Activated CD8-positive, alpha-beta memory T cell treated with anti-CD3 and anti-CD28 coated beads, Interleukin-2, amount 50 U/mL, for 24 hours (primary cell): Measurements from ENCODE around the gene CPNE5.

Experiments
- DNase-seq: peaks from one replicate; pipeline ENCODE4 v3.0.0-alpha.2; 2020; ENCODE audit errors: extremely low read depth

Gene CPNE5

DNA sequence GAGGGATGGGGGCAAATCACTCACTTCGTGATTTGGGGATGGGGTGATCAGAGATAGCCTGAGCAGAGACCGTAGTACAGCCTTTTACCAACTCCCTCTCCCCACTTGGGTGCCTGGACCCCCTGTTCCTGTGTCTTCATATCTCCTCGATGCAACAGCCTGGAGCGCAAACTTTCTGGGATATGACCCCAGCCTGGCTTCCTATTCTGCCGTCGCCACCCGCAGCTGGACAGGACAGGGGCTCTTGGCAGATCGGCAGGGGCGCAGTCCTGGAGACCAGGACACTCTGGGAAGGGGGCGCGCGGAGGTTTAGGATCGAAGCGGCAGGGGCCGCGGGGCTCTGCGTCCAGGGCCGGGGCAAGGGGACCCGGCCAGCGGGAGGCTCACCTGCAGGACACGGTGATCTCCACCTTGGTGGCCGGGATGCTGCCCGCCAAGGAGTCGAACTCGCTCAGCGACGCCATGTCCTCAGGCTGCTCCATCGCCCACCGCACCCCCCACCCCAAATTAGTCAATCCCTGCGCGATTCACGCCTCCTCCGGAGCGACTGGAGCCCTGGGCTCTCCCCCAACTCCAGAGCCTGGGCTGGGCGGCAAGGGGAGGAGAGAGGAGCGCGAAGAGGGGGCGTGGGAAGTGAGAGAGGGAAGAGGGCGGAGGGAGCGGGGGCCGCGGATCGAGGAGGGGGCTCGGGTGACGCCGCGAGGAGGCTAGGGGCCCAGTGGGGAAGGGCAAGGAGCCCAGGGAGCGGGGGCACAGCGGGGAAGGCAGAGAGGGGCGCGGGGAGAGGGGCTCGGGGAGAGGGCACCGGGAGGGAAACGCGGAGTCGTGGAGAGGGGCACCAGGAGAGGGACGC, at the start of gene CPNE5:
TSS of gene CPNE5 (minus strand) at position 549 of the 853 bp plus-strand sequence. CDS start at position 482, 67 bp downstream.
- DNase-seq: no peak

DNA sequence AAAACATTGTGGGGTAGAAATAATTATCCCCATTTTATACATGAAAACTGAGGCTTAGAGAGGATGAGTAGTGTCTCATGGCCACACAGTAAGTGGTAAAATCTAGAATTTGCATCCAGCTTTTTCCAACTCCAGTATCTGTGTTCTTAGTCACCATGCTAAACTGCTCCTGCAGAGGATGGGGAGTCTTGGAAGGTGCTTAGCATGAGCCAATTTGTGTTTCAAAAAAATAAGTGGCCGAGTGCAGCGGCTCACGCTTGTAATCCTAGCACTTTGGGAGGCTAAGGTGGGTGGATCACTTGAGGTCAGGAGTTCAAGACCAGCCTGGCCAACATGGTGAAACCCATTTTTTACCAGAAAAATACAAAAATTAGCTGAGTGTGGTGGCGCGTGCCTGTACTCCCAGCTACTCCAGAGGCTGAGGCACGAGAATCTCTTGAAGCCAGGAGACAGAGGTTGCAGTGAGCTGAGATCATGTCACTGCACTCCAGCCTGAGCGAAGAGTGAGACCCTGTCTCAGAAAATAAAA, 48.9 kb upstream of the CPNE5 start:
- DNase-seq: no peak

DNA sequence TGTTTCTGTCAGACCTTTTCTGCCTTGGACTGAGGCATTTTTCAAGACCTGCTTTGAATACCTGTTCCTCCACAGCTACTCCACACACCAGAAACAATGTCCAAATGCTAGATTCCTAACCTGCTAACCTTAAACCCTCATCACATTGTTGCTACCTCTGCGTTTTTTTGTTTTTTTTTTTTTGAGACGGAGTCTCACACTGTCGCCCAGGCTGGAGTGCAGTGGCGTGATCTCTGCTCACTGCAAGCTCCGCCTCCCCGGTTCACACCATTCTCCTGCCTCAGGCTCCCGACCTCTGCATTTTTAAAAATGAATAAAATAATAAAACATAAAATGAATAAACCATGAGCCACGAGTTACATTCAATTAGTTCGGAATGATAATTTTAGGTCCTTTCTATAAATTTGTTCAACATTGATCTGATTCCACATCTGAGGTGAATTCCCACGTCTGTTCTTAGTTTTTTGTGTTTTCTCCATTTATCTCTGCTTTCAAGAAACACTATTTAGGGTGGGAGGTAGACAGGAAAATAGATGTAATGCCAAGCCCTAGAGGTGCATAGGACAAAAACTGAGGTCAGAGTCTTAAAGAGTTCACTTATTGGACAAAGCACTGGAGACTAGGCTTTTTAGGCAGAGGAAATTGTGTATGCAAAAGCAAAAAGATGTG, 47.8 kb upstream of the CPNE5 start:
- no peak for DNase-seq

DNA sequence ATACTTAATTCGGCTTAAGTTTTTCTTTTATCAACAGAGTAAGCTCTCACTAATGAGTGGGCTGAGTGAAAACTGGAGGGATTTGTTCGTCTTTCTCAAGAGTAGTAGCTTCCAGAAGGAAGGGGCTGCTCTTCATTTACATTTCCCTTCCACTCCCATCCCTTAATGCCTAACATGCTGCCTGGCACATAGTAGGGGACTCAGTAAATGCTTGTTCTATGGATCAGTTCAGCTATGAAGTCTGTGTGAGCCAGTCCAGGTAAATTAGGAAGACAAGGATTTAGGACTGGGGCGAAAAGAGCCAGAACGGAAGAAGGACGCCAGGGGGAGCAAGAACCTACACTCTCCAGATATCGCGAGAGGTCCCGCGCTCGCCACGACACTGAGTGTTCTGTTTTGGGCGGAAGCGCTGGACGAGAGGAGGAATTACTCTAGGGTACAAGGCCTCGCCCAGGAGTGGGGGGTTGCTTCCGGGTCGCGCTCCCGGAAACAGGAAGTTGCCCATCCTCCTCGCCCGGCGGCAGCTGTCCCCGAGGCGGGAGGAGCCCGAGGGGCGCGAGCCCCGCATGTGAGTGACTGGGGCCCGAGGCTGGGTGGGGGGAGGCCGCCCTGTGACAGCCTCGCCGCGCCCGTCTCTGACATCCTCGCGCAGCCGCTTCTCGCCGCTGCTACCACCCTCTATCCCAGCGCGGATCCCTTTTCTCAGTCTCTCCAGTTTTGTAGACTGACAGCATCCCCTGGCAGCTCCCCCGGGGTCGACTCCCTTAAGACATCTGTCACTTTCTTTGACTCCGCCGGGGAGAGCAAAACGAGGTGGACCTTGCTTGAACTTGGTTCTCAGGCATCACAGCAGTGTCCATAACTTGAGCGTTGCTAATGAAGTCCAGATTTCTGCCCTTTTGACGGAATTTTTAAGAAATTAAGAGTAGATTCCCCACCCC, 46.5 kb upstream of the CPNE5 start, which contains the start of gene C6orf89:
TSS of gene C6orf89 (plus strand) at position 492 of the 941 bp plus-strand sequence. CDS start 13,493 bp downstream, outside the sequence.
- peak; percentile 94 for DNase-seq

DNA sequence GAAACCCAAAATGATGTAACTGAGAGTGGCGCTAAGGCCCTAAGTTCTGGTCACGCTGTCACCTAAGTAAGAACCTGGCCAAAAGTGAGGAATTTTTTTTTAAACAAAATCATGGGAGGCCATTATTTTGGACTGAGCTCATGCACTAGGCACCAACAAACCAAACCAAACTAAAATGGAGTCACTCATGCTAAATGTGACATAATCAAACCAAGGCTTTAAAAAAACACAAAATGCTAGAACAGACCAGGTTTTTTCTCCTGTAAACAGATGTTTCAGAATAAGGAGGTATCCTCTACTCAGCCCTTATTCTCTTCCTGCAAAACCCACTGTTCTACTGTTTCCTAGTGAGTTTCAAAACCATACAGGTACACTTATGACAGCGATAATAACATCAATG, 45.4 kb upstream of the CPNE5 start:
- no peak for DNase-seq

DNA sequence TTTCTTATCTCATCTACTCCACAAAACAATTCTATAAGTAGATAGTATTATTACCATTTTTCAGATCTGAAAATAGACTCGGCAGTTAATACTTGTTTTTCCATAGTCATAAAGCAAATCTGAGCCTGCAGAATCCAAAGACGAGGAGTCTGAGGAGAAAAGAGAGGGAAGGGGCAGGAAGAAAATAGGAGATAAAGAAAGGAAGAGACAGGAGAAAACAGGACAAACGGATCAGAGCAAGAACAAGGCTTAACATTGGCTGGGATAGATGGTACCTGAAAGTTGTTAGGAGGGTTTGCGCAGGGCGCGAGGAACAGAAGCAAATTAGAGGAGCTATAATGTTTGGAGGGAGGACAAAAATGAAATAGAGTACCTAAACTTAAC, 36.0 kb upstream of the CPNE5 start:
- no peak for DNase-seq

DNA sequence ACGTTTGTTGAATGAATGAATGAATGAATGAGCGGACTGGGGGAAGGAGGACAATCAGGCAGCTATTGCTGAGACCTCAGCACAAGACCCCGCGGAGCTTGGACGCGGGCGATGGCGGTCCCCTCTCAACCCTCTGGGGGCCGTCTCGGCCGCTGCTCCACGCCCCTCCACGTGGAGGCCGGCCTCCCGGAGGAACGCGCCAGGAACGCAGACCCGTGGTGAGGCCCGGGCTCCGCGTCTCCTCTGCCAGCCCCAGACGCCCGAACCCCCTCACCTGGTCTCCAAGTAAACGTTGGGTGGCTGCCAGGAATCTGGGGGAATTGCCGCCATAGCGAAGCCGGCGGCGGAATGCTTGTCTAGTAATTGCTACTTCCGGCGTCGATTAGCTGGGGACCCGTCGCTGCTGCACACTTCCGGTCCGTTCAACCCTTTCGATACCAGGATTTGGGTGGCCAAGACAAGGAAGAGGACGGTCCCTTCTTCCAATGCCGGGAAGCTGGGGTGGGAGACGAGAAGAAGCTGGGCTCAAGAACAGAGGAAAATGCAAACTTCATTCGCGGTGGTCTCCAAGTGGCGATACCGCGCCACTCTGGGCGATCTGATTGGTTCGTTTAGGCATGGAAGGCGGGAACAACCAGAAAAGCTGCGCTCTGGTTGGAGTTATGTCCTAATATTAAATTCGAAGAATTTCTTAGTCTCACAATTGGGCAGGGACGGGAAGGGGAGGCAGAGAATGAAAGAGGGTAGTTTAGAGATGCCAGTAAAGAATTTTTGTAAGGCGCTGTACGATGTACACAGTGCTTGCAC, 35.4 kb upstream of the CPNE5 start, which contains the start of gene PPIL1:
TSS of gene PPIL1 (minus strand) at position 361 of the 807 bp plus-strand sequence. CDS start at position 330, 31 bp downstream.
- peak; percentile 49 for DNase-seq

DNA sequence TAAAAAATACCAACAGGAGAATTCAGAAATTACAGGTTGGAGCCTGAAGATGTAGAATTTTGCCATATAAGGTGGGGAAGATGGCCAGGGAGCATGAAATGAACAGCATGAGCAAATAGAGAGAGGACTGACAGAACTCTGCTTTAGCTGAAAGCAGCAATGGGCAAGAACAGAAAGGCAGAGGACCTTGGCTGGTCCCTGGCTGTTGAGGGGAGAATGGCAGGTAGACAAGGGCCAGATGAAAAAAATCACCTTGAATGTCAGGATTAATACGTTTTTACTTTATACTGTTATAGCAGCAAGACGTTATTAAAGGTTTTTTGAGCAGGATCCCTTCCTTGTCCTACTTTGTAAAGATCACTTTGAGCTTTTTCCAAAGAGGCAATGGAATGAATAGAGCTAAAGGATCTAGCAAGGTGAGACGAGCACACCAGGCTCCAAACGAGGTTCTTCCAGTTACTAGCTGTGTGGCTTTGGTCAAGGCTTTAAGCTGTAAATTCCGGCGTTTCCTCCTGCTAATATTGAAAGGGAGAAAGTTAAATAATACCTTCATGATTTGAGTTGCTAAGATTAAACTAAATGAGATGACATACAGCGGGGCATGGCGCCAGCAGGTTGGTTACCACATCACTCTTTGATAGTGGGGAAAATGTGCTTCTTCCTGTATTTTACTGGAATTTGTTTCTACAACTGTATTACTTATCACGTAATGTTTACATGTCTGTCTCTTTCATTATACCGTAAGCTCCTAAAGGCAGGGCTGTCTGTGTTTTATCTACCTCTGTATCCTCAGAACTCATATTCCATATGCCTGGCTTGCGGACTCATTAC, 34.6 kb upstream of the CPNE5 start:
- no peak for DNase-seq

DNA sequence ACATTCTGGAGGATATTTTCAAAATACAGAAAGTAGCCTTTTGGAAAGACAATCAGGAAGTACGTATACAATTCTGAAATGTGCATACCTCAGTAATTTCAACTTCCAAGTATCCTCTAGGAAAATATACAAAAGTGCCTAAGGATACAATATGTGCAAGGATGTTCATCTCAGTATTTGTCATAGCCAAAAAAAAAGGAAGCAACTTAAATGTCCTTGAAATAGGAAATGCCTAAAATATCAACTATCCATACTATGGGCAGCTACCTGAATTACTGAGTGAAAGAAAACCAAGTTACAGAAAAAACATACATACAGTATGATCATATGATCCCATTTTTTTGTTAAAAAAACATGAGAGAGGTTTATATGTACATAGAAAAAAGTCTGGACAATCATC, 33.9 kb upstream of the CPNE5 start:
- no peak for DNase-seq

DNA sequence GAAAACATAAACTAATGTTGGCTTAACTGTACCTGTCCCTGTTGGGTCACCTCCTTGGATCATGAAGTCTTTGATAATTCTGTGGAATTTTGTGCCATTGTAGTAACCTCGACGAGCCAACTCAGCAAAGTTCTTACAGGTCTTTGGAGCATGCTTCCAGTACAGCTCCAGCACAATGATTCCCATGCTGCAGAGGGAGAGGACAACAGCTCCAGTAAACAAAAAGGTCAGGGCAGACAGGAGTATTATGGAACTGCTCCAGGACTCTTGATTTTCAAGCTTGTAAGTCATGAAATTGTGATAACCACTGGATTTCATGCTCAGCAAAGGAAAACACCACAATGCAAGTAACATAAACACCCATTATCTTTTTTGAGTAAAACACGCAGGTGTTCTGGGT, 32.4 kb upstream of the CPNE5 start:
- no peak for DNase-seq

DNA sequence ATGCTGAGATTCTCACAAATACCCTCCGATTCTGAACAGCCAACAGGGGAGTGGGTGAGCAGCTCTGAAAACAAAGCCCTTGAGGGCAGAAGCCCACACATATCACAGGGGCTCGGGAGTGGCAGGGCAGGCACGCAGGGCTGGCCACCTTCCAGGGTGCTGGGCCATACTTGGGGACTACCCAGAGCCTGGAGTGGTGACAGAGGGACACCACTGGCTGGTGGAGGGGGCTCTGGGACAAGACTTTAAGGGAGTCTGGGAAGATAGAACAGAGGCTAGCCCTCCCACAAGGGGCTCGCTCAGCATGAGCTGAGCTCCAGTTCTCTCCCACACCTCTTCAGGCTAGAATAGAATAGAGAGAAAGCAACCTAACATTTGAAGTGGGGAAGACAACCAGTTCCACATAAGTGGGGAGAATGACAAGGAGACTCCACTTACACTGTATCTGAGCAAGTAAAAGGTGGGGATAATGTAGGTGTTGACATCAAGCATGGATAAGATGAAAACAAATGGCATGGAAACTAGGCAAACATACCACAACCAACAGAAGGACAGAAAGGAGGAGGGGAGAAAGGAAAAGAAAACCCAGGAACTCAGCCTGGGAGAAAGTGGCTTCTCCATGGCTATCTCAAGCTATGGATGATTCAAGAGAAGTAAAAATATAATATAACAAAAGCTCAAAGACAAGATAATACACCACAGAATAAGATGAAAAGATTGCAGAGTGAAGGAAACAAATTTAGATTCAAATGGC, 28.4 kb upstream of the CPNE5 start:
- DNase-seq: no peak

DNA sequence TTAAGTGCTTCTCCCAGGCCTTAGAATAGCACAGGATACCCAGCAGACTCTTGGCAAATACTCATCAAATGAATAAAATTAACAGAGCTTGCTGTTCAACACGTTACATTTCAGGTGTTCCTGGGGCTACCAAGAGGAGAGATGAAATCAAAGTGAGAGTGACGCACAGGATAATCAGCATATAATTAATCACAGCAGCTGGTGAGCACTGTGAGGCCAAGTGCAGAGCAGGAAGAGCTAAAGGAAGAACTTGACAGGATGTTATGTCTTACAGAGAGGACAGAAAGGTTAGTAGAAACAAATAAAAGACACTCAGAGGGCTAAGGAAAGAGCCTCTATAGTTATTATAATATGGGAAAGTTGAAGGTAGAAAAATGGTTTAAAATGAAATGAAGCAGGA, 26.6 kb upstream of the CPNE5 start:
- DNase-seq: no peak

DNA sequence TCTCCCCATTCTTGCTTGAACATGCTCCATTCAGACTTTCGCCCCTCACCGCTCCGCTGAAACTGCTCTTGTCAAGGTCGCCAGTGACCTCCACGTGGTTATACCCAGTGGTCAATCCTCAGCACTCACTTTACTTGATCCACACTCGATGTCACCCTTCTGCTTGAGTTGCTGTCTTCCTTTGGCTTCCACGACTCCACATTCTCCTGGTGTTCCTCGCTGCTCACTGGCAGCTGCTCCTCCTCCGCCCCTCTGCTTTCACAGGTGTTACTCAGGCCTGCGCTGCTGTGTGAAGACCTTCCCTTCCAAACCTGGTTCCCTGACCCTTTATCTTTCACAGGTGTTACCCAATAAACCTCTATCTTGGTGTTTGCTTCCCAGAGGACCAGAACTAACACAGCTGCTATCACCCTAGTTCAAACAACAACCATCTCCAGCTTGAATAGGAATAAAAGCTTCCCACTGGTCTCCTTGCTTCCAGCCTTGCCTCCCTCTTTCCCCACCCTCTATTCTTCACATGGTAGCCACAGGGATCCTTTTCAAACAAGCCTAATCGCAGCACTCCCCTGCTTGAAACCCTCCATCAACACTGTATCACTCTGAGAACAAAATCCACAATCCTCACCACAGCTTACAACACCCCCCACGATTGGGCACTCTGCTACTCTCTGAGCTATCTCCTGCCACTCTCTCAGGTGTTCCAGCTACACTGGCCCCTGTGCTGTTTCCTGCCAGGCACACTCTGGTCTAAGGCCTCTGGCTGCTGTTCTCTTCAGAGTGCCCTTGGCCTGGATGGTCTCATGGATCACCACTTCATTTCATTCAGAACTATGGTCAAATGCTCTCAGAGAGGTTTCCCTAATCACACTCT, 24.7 kb upstream of the CPNE5 start:
- no peak for DNase-seq

DNA sequence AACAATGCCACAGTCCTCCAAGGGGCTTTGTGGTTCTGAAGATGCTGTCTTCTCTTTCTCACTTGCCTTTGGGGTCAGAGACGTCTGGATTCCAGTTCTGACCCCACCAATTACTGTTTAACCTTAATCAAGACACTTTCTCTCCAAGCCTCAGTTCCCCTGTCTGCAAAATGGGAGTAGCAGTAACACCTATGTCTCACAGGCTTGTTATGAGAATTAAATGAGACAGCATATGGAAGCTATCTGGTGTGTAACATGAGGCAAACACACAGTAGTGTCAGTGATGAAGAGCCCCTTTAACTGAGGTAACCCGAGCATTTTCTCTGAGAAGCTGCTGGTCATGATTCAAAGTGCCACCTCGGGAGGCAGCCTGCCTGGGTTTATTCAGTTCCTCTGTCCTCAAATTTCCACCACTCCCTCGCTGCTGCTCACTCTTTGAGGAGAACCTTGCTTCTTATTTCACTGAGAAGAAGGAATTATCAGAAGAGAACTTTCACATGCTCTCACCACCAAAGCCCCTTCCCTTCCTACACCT, 23.7 kb upstream of the CPNE5 start:
- no peak for DNase-seq

DNA sequence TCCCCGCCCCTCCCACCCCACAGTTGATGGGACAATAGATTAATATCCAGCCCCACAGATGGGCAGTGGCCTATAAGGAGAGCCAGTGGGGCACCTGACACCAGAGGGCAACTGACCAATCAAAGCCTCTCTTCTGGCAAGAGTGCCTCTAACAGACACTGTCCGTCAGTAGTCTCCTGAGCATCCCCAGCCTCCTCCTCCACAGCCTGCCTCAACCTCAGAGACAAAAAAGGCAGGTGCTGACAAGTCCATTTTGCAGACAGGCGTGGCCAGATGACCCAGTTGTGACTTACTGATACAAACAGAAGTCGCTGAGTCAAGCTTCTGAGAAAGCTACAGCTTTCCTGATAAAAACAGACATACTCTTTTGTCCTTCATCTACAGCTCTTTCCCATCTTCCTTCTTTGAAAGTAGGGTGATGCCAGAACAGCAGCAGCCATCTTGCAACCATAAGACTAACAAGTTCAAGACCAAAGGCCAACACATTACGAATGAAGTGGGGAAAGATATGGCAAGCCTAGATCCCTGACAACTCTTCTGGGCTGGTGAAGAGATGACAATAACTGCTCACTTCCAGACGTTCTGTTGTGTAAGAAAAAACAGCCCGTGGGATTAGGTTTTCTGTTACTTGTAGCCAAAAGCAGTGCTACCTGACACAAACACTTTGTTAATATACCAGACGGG, 23.1 kb upstream of the CPNE5 start:
- DNase-seq: no peak

DNA sequence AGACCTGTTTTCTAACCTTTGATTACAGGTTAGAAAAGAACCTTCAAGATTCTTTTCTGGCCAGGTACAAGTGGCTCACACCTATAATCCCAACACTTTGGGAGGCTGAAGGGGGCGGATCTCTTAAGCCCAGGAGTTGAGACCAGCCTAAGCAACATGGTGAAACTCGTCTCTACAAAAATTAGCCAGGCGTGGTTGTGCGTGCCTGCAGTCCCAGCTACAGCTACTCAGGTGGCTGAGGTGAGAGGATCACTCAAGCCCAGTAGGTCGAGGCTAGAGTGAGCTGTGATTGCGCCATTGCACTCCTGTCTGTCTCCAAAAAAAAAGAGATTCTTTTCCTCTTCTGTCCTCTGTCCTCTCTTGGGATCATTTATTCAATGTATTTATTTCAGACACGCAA, 20.9 kb upstream of the CPNE5 start:
- DNase-seq: no peak

DNA sequence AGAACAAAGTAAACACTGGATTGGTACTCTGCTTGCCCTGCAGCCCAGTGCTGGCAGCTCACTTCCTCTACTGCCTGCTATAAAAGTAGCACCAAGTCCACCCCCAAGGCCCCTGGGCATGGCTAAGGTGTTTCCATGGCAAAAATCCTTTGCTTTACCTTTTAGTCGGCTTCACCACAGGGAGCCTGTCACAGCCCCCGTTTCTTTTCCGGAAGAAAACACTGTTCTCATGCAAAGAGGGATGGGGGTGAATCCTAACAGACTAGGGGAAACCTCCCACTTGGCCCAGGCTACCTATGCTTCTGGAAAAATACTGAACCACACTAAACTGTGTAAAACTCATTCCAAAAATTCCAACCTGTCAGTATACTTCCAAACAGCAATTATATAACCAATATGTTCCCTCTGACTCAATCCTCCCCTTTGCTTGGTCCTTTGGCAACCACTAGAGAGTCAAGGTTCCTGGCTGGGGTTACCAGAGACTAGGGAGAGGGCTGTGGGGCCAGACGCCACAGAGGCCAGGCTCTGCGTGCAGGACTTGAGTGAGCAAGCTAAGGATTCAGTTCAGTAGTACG, 19.2 kb upstream of the CPNE5 start:
- DNase-seq: no peak
